HG02981 (cell line): ENCODE measurements around the gene NRF1.
"Not testable (repeated sequence)": the region's sequence is repeated elsewhere in the genome, so short reads cannot be mapped to it uniquely, and the experiment has no call there.

Source experiments
- ATAC-seq: cut with Tn5 transposase; IDR thresholded peaks from one replicate; pipeline ENCODE4 v1.9.1; 2021; ENCODE audit warnings: mild to moderate bottlenecking, moderate library complexity; ENCODE audit not compliant: unreplicated experiment

Gene NRF1

DNA sequence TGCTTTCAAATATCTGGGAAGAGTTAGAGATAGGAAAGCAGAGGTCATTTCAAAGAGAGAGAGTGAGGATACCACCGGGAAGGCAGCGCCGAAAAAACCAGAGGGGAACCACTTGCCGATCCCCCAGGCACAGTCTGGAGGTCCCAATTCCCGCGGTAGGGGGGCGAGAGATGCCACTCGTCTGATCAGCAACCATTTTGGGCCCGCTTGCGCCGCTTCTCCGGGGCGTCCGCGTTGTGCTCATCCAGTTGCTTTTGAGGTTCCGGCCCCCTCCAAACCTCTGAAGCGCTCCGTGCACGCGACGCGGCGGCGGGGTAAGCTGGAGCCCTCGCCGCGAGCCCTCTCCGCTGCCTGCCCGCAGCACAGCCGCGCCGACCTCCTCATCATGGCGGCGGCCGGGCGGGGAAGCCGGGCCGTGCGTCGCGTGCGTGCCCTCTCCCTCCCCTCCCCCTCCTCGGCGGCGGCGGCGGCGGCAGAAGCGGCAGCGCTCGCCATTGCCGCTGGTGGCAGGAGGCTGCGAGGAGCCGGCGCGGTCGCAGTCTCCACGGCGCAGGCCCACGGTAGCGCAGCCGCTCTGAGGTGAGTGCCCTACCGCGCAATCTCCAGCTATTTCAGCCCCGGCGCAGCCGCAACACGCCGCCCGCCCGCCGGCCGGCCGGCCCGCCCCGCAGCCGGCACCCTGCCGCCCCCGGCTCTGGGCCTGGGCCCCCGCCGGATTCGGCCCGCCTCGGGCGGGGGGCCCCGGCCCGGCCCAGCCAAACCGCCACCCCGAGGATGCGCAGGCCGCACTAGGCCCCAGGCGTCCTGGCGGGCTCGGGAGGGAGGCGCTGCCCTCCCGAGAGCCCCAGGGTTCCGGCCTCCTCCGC, at the start of gene NRF1:
Gene NRF1, plus strand, starts transcription at position 475 of the 866 bp plus-strand sequence. CDS start 45,632 bp downstream, outside the sequence.
- peak; percentile 74 for ATAC-seq

GRCh38 chr7:129566323-129566722, 45.2 kb upstream of the NRF1 start:
- ATAC-seq = not testable (repeated sequence)

- no peak for ATAC-seq
Measured at GRCh38 chr7:129567377-129567776, 44.1 kb upstream of the NRF1 start.

DNA sequence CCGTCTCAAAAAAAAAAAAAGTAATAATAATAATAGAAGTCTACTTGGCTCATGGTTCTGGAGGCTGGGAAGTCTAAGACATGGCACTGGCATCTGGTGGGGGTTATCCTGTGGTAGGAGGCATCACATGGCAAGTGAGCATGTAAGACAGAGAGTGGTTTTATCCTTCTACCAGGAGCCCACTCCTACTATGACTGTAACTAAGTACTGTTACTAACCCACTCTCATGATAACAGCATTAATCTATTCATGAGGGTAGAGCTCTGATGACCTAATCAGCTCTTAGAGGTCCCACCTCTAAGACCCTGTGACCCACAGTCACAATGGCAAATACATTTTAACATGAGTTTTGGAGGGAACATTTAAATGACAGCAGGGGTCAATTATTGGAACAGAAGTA, 43.3 kb upstream of the NRF1 start:
- no peak for ATAC-seq

- ATAC-seq = no peak
Measured at GRCh38 chr7:129569326-129569725, 42.2 kb upstream of the NRF1 start.

GRCh38 chr7:129569811-129570215, 41.7 kb upstream of the NRF1 start:
- ATAC-seq = no peak

DNA sequence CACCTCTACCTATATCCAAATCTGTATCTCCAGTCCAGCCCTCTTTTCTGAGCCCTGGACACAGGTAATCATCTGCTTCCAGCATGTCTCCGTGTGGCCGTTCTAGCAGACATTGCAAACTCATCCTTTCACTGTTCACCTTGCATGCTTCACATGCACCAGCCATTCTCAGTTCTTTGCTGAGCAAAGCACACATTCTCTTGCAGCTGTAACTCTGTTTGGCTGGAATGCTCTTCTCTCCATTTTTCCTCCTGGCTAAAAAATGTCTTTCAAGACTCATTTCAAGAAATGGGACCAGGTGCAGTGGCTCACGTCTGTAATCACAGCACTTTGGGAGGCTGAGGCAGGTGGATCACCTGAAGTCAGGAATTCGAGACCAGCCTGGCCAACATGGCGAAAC, 40.3 kb upstream of the NRF1 start:
- ATAC-seq = no peak

DNA sequence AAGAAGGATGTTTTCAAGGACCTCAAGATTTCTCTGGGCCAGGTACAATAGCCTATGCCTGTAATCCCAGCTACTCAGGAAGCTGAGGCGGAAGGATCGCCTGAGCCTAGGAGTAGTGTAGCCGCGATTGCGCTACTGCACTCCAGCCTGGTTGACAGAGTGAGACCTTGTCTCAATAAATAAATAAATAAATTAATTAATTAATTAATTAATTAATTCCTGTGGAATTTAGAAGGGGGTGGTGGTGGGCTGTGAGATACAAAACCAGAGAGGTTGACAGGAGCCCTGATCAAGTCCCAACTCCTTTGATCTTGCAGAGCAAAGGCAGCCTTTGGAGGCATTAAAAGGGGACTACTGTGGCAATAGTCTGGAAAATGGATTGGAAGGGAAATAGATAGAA, 39.3 kb upstream of the NRF1 start:
- ATAC-seq = no peak

GRCh38 chr7:129574487-129574886, 37.0 kb upstream of the NRF1 start:
- ATAC-seq = no peak

DNA sequence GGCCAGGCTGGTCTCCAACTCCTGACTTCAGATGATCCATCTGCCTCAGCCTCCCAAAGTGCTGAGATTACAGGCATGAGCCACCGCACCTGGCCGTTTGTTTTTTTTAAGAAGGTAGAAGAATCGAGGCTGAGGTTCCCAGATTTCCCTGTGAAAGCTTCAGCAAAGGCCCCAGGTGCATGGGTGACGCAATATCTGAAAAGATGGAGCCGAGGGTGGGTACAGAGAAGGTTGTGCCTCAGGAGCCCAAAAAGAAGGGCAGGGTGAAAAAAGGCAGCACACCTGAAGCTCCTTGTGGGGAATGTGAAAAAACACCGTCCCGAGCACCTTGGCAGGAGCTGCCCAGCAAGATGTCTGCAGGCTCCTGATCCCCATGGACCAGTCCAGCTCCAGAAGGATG, 35.8 kb upstream of the NRF1 start:
- no peak for ATAC-seq

DNA sequence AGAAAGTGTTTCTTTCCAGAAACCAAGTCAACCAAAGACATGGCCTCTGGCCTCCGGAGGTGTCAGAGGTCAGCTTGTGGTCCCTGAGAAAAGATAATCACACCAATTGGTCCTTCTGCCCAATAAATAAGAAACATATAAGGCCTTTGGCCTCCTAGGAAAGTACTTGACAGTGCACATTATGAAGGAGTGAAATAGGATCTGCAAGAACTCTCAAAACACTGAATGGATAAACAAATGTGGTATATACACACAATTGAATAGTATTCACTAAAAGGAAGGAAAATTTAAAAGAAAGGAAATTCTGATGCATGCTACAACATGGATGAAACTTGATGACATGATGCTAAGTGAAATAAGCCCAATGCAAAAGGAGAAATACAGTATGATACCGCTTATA, 35.4 kb upstream of the NRF1 start:
- ATAC-seq = no peak

GRCh38 chr7:129578829-129579228, 32.7 kb upstream of the NRF1 start:
- no peak for ATAC-seq

GRCh38 chr7:129586179-129586578, 25.3 kb upstream of the NRF1 start:
- not testable (repeated sequence) for ATAC-seq

DNA sequence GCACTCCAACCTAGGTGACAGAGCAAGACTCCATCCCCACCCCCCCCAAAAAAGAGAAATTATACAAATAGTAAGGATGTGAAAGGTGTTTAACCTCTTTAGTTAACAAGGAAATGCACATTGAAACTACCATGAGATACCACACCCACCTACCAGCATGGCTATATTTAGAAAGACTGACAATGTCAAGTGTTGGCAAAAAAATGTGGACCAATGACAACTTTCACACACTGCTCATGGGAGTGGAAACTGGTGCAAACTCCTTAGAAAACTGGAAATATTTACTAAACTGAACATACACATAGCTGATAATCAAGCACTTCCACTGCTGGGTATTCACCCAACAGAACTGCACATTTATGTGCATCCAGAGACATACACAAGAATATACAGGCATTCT, 23.3 kb upstream of the NRF1 start:
- ATAC-seq = no peak

GRCh38 chr7:129591868-129592267, 19.7 kb upstream of the NRF1 start:
- ATAC-seq = no peak

DNA sequence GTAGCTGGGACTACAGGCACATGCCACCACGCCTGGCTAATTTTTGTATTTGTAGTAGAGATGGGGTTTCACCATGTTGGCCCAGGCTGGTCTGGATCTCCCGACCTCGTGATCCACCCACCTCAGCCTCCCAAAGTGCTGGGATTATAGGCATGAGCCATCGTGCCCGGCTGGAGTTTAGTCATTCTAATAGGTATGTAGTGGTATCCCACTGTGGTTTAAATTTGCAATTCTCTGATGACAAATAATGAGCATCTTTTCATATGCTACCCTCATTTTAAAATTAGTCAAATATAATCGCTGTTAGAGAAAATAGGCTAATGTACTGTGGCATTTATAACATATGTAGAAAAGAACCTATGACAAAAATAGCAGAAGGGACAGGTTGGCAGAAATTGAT, 15.1 kb upstream of the NRF1 start:
- ATAC-seq = not testable (repeated sequence)

DNA sequence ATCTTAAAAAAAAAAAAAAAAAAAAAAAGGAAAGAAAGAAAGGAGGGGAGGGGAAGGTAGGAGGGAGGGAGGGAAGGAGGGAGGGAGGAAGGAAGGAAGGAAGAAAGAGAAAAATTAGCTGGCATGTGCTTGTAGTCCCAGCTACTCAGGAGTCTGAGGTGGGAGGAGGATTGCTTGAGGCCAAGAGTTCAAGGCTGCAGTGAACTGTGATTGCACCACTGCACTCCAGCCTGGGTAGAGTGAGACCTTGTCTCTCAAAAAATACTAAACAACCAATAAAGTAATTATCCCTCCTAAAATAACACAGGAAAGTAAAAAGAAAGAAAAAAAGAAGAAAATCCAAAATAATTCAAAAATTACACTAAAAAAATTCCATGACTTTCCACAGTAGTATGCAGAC, 13.8 kb upstream of the NRF1 start:
- no peak for ATAC-seq

- ATAC-seq = no peak
Measured at GRCh38 chr7:129599174-129599573, 12.3 kb upstream of the NRF1 start.

DNA sequence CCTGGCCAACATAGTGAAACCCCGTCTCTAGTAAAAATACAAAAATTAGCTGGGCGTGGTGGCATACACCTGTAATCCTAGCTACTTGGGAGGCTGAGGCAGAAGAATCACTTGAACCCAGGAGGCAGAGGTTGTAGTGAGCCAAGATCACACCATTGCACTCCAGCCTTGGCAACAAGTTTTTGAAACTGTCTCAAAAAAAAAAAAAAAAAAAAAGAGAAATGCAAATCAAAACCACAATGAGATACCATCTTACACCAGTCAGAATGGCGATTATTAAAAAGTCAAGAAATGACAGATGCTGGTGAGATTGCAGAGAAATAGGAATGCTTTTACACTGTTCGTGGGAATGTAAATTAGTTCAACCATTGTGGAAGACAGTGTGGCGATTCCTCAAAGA, 7.9 kb upstream of the NRF1 start:
- not testable (repeated sequence) for ATAC-seq

GRCh38 chr7:129604021-129604420, 7.5 kb upstream of the NRF1 start:
- not testable (repeated sequence) for ATAC-seq

- no peak for ATAC-seq
Measured at GRCh38 chr7:129604713-129605437, 6.6 kb upstream of the NRF1 start.

- no peak for ATAC-seq
Measured at GRCh38 chr7:129605960-129606614, 5.4 kb upstream of the NRF1 start.
